Adrenal gland (tissue), 5 donors: Measurements from ENCODE around the gene WWOX.

Experiments
- POLR2A ChIP-seq, 2 donors: fragments of 450-650 bp; IDR thresholded peaks; one replicate each; pipeline ENCODE4 v1.6.1; 2017; ENCODE audit warnings: antibody characterized with exemption in 2 of 2, mild to moderate bottlenecking in 2 of 2, moderate library complexity in 1 of 2
- TF ChIP-seq, protein P1 (sequence below), 6 experiments: fragments of 450-650 bp in 4 of 6; fragments of 200-600 bp in 2 of 6; sonication (generic) in 1 of 6; IDR thresholded peaks; 1 replicate in 5 of 6; 2 replicates in 1 of 6; pipeline versions ENCODE4 v1.5.1 to v1.8.0; 2016 to 2021; ENCODE audit warnings: antibody characterized with exemption in 6 of 6, mild to moderate bottlenecking in 2 of 6, moderate library complexity in 1 of 6
- donor health status: DM: no; HTN: no; CAD: no.

DNA sequence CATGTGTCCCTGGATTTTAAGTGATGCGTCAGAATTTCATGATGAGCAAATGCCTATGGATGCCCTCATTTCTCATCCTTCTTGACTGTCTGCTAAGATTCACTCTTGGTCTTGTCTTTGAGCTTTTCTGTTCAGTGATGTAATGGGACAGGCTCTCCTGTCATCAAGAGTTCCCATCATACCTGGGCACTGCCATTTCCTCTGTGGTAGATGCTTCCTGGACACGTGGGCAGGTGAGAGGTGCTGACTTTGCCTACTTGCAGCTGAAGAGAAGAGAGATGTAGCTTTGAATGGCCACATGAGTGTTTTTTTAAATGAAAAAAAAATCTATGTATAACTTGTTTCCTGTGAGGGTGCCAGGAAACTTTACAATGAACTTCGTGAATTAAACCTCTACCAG lies 943.4 kb downstream of the WWOX start:
- TF ChIP-seq, protein P1, sequence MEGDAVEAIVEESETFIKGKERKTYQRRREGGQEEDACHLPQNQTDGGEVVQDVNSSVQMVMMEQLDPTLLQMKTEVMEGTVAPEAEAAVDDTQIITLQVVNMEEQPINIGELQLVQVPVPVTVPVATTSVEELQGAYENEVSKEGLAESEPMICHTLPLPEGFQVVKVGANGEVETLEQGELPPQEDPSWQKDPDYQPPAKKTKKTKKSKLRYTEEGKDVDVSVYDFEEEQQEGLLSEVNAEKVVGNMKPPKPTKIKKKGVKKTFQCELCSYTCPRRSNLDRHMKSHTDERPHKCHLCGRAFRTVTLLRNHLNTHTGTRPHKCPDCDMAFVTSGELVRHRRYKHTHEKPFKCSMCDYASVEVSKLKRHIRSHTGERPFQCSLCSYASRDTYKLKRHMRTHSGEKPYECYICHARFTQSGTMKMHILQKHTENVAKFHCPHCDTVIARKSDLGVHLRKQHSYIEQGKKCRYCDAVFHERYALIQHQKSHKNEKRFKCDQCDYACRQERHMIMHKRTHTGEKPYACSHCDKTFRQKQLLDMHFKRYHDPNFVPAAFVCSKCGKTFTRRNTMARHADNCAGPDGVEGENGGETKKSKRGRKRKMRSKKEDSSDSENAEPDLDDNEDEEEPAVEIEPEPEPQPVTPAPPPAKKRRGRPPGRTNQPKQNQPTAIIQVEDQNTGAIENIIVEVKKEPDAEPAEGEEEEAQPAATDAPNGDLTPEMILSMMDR (IDR thresholded peaks at IDR 0.05): no peak
- TF ChIP-seq POLR2A (IDR thresholded peaks at IDR 0.05): no peak
